A549 (cell line): ENCODE results near the gene MARCHF10.

Experiments used
- CBX8 ChIP-seq: fragments of 200-600 bp; sonication (generic); IDR thresholded peaks from 2 replicates; pipeline ENCODE4 v1.6.1; 2016
- CHD2 ChIP-seq: fragments of 150-350 bp; IDR thresholded peaks from 2 replicates; pipeline ENCODE4 v1.6.1; 2014; ENCODE audit warnings: low read length; ENCODE audit not compliant: partially characterized antibody
- KDM5A ChIP-seq: fragments of 200-600 bp; sonication (generic); IDR thresholded peaks from 2 replicates; pipeline ENCODE4 v1.6.1; 2016; ENCODE audit warnings: antibody characterized with exemption, mild to moderate bottlenecking
- MAZ ChIP-seq: fragments of 150-350 bp; IDR thresholded peaks from 2 replicates; pipeline ENCODE4 v1.6.1; 2014; ENCODE audit warnings: antibody characterized with exemption, low read depth, low read length, borderline replicate concordance
- POLR2A ChIP-seq: IDR thresholded peaks from 2 replicates; pipeline ENCODE4 v1.6.1; 2012; ENCODE audit warnings: mild to moderate bottlenecking, low read length
- POLR2AphosphoS2 ChIP-seq: conservative IDR thresholded peaks from 2 replicates; pipeline ENCODE4 v1.6.1; 2012; ENCODE audit warnings: low read length, improper control_type of control experiment, inconsistent platforms
- RAD21 ChIP-seq, 2 experiments: fragments of >200 bp in 1 of 2; sonication (Bioruptor Twin) in 1 of 2; formaldehyde crosslinking in 1 of 2; IDR thresholded peaks in 1 of 2; conservative IDR thresholded peaks in 1 of 2; 2 replicates in 1 of 2; 3 replicates in 1 of 2; pipeline ENCODE4 v1.6.1; 2012 to 2018; ENCODE audit warnings: inconsistent platforms in 1 of 2
- ZC3H11A ChIP-seq: fragments of 450-650 bp; IDR thresholded peaks from 2 replicates; pipeline ENCODE4 v1.6.1; 2014; ENCODE audit warnings: antibody characterized with exemption, mild to moderate bottlenecking
- TF ChIP-seq, protein P1 (sequence below): fragments of >200 bp; sonication (Bioruptor Twin); formaldehyde crosslinking; IDR thresholded peaks from 3 replicates; pipeline ENCODE4 v1.5.1; 2016
- TF ChIP-seq, protein P2 (sequence below): fragments of 150-350 bp; IDR thresholded peaks from 2 replicates; pipeline ENCODE4 v1.6.1; 2014; ENCODE audit warnings: low read depth, mild to moderate bottlenecking, low read length
- TF ChIP-seq, protein P3 (sequence below): fragments of 450-650 bp; IDR thresholded peaks from 2 replicates; pipeline ENCODE4 v1.6.1; 2014; ENCODE audit warnings: antibody characterized with exemption
- TF ChIP-seq, protein P4 (sequence below): IDR thresholded peaks from 2 replicates; pipeline ENCODE4 v1.6.1; 2012

DNA sequence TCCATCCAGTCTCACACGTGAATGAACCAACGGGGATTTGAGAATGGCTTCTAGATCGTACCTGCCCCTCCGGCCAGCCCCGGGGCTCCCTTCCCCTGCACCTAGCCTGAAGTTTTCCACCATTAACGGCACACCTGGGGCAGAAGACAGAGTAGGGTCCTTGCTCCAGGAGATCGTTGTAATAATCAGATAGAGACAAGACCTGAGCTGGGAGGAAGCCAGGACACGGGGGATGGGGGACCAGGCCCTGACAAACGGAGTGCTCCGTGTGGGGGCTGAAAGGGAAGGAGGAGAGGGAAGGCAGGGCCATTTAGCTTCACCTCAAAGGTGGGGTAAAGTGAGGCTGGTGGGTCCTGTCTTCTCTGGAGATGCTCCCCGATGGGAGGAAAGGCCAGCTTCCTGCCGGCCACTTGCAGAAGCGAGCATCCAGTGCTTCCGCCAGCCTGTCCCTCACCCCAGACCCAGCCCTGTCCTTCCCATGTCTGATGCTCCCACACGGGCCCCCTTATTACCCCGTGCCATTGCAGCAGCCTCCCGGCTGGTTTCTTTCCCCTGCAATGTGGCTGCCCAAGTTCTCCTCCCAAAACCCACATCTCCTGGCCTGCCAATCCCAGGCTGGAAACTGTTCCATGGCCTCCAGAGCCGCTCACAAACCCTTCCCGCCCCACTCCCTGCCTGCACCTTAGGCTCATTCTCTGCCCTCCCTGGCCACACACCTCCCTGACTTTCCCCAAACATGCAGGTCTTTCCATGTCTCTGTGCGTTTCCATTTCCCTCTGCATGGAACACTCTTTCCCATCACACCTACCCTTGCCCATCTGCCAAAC is 101.3 kb downstream of the MARCHF10 start:
- TF ChIP-seq, protein P1, sequence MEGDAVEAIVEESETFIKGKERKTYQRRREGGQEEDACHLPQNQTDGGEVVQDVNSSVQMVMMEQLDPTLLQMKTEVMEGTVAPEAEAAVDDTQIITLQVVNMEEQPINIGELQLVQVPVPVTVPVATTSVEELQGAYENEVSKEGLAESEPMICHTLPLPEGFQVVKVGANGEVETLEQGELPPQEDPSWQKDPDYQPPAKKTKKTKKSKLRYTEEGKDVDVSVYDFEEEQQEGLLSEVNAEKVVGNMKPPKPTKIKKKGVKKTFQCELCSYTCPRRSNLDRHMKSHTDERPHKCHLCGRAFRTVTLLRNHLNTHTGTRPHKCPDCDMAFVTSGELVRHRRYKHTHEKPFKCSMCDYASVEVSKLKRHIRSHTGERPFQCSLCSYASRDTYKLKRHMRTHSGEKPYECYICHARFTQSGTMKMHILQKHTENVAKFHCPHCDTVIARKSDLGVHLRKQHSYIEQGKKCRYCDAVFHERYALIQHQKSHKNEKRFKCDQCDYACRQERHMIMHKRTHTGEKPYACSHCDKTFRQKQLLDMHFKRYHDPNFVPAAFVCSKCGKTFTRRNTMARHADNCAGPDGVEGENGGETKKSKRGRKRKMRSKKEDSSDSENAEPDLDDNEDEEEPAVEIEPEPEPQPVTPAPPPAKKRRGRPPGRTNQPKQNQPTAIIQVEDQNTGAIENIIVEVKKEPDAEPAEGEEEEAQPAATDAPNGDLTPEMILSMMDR: no peak
- TF ChIP-seq ZC3H11A (no peak), CHD2 (no peak), POLR2A (no peak), CBX8 (no peak), POLR2AphosphoS2 (no peak), RAD21 (conservative IDR thresholded peaks at IDR 0.05 in 1 of 2, IDR thresholded peaks at IDR 0.05 in 1 of 2) (no peak), KDM5A (no peak), MAZ (no peak)
- TF ChIP-seq, protein P2, sequence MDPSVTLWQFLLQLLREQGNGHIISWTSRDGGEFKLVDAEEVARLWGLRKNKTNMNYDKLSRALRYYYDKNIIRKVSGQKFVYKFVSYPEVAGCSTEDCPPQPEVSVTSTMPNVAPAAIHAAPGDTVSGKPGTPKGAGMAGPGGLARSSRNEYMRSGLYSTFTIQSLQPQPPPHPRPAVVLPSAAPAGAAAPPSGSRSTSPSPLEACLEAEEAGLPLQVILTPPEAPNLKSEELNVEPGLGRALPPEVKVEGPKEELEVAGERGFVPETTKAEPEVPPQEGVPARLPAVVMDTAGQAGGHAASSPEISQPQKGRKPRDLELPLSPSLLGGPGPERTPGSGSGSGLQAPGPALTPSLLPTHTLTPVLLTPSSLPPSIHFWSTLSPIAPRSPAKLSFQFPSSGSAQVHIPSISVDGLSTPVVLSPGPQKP: no peak
- TF ChIP-seq, protein P3, sequence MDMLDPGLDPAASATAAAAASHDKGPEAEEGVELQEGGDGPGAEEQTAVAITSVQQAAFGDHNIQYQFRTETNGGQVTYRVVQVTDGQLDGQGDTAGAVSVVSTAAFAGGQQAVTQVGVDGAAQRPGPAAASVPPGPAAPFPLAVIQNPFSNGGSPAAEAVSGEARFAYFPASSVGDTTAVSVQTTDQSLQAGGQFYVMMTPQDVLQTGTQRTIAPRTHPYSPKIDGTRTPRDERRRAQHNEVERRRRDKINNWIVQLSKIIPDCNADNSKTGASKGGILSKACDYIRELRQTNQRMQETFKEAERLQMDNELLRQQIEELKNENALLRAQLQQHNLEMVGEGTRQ: no peak
- TF ChIP-seq, protein P4, sequence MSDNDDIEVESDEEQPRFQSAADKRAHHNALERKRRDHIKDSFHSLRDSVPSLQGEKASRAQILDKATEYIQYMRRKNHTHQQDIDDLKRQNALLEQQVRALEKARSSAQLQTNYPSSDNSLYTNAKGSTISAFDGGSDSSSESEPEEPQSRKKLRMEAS: no peak
